Measurements from ENCODE around the gene BRSK2.

Gene BRSK2

GRCh38 chr11:1437500-1437899, 47.8 kb downstream of the BRSK2 start:
- DNase-seq (ENCODE audit: low read depth in 2 of 2), result no peak

GRCh38 chr11:1438261-1438966, 48.7 kb downstream of the BRSK2 start:
- DNase-seq (ENCODE audit: low read depth in 2 of 2), result no peak

GRCh38 chr11:1438967-1439330, 49.2 kb downstream of the BRSK2 start:
- no peak for DNase-seq (ENCODE audit: low read depth in 2 of 2)

- DNase-seq (ENCODE audit: low read depth in 2 of 2), result no peak
Measured at GRCh38 chr11:1439341-1439740, 49.6 kb downstream of the BRSK2 start.

GRCh38 chr11:1440066-1440465, 50.3 kb downstream of the BRSK2 start:
- no peak for DNase-seq (ENCODE audit: low read depth in 2 of 2)

- DNase-seq (ENCODE audit: low read depth in 2 of 2), result no peak
Measured at GRCh38 chr11:1440496-1440895, 50.8 kb downstream of the BRSK2 start.

- no peak for DNase-seq (ENCODE audit: low read depth in 2 of 2)
Measured at GRCh38 chr11:1442163-1442562, 52.4 kb downstream of the BRSK2 start.

- DNase-seq (ENCODE audit: low read depth in 2 of 2), result no peak
Measured at GRCh38 chr11:1442807-1443366, 53.2 kb downstream of the BRSK2 start.

- DNase-seq (ENCODE audit: low read depth in 2 of 2), result no peak
Measured at GRCh38 chr11:1443737-1444136, 54.0 kb downstream of the BRSK2 start.

GRCh38 chr11:1444321-1444720, 54.6 kb downstream of the BRSK2 start:
- no peak for DNase-seq (ENCODE audit: low read depth in 2 of 2)

- no peak for DNase-seq (ENCODE audit: low read depth in 2 of 2)
Measured at GRCh38 chr11:1444823-1445422, 55.2 kb downstream of the BRSK2 start.

GRCh38 chr11:1445741-1446445, 56.2 kb downstream of the BRSK2 start:
- DNase-seq (ENCODE audit: low read depth in 2 of 2), result no peak

- no peak for DNase-seq (ENCODE audit: low read depth in 2 of 2)
Measured at GRCh38 chr11:1446623-1447022, 56.9 kb downstream of the BRSK2 start.

- no peak for DNase-seq (ENCODE audit: low read depth in 2 of 2)
Measured at GRCh38 chr11:1447845-1448825, 58.4 kb downstream of the BRSK2 start.

GRCh38 chr11:1448882-1449281, 59.1 kb downstream of the BRSK2 start:
- DNase-seq (ENCODE audit: low read depth in 2 of 2), result no peak

GRCh38 chr11:1449490-1450243, 59.9 kb downstream of the BRSK2 start:
- DNase-seq (ENCODE audit: low read depth in 2 of 2), result no peak

GRCh38 chr11:1450344-1450875, 60.7 kb downstream of the BRSK2 start:
- no peak for DNase-seq (ENCODE audit: low read depth in 2 of 2)

- no peak for DNase-seq (ENCODE audit: low read depth in 2 of 2)
Measured at GRCh38 chr11:1450949-1451710, 61.4 kb downstream of the BRSK2 start.

- DNase-seq (ENCODE audit: low read depth in 2 of 2), result no peak
Measured at GRCh38 chr11:1451781-1452470, 62.2 kb downstream of the BRSK2 start.

All from activated CD4-positive, alpha-beta T cell treated with anti-CD3 and anti-CD28 coated beads for 24 hours (primary cell).